Activated naive CD8-positive, alpha-beta T cell (primary cell): ENCODE data around the gene WFDC8.
"Not testable (repeated sequence)": the region's sequence is repeated elsewhere in the genome, so short reads cannot be mapped to it uniquely, and the experiment has no call there.

ENCODE experiments used
- H3K27ac Mint-ChIP-seq: one replicate; pipeline ENCODE4 v1.8.0; 2021; ENCODE audit warnings: mixed read lengths
- H3K27me3 Mint-ChIP-seq: one replicate; pipeline ENCODE4 v1.8.0; 2021; ENCODE audit warnings: mixed read lengths
- H3K36me3 Mint-ChIP-seq: one replicate; pipeline ENCODE4 v1.8.0; 2021; ENCODE audit warnings: mixed read lengths
- H3K4me1 Mint-ChIP-seq: one replicate; pipeline ENCODE4 v1.8.0; 2021; ENCODE audit warnings: low read depth, mixed read lengths
- H3K4me3 Mint-ChIP-seq: one replicate; pipeline ENCODE4 v1.8.0; 2021; ENCODE audit warnings: mild to moderate bottlenecking, mixed read lengths
- H3K9me3 Mint-ChIP-seq: one replicate; pipeline ENCODE4 v1.8.0; 2021; ENCODE audit warnings: low read depth, mixed read lengths

The WFDC8 gene

DNA sequence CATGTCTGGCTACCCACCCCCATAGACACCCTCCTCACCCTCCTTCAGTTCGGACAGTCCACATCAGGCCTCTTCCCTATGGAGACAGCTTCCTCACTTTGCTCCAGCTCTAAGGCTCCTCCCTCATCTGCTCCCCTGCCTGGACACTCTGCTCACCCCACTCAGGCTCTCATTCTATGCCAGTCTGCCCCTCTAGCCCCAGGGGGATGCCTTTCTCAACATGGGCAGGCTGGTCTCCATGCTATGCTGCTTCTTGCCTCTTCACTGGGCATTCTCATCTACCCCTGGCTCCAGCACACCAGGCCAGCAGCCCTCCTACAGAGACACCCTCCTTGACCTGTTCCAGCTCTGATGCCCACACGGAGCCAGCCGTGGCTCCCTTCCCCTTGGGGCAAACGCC lies at the start of gene WFDC8:
WFDC8 (minus strand) TSS at position 101 of the 400 bp plus-strand sequence; CDS start at position 64, 37 bp downstream.
- H3K27ac Mint-ChIP-seq: no peak within 1 kb of the TSS
- H3K36me3 Mint-ChIP-seq: no peaks in the 10 kb centered on the region
- no peak within 1 kb of the TSS for H3K4me3 Mint-ChIP-seq
- H3K9me3 Mint-ChIP-seq: no peaks in the 10 kb centered on the region
- peaks cover 10% of the 10 kb centered on the region for H3K27me3 Mint-ChIP-seq
- no peaks in the 10 kb centered on the region for H3K4me1 Mint-ChIP-seq

DNA sequence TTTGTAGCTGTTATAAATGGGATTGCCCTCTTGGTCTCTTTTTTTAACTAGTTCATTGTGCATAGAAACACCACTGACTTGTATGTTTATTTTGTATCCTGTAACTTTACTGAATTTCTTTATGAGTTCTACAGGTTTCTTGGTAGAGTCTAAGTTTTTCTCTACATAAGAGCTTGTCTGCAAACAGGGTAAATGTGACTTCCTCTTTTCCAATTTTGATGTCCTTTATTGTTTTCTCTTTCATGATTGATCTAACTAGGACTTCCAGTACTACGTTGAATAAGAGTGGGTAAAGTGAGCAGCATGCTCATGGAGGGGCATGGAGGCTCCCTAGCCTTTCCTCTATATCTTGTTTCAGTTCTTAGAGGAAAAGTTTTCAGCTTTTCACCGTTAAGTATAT lies 47.5 kb upstream of the WFDC8 start:
- no peaks in the 10 kb centered on the region for H3K9me3 Mint-ChIP-seq
- H3K27me3 Mint-ChIP-seq: peaks cover 20% of the 10 kb centered on the region
- no peak overlapping the region for H3K27ac Mint-ChIP-seq
- no peaks in the 10 kb centered on the region for H3K4me1 Mint-ChIP-seq
- H3K4me3 Mint-ChIP-seq: no peak overlapping the region
- H3K36me3 Mint-ChIP-seq: no peaks in the 10 kb centered on the region

DNA sequence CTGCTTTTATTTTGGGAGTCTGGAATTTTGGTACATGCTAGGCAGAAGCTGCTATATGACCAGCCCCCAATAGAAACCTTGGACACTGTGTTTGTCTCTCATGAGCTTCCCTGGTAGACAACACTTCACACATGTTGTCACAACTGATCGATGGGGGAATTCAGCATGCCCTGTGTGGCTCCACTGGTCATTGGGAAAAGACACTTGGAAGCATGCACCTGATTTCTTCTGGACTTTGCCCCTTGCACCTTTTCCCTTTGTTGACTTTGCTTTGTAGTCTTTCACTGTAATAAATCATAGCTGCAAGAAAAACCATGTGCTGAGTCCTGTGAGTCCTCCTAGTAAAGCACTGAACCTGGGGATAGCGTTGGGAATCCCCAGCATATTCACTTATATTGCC lies 42.5 kb upstream of the WFDC8 start:
- Mint-ChIP-seq H3K4me1 (no peaks in the 10 kb centered on the region), H3K27me3 (peaks cover 6% of the 10 kb centered on the region), H3K36me3 (no peaks in the 10 kb centered on the region), H3K4me3 (no peak overlapping the region), H3K9me3 (no peaks in the 10 kb centered on the region), H3K27ac (no peak overlapping the region)

DNA sequence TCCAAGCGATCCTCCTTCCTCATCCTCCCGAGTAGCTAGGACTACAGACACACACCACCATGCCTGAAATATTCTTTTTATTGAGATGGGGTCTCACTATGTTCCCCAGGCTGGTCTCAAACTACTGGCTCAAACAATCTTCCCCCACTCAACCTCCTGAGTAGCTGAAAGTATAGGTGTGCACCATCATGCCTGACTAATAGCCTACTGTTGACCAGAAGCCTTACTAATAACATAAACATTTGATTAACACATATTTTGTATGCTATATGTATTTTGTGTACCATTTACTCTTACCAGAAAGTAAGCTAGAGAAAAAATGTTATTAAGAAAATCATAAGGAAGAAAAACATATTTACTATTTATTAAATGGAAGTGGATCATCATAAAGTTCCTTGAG lies 38.5 kb upstream of the WFDC8 start:
- Mint-ChIP-seq H3K27me3 (peaks cover 4% of the 10 kb centered on the region), H3K27ac (no peak overlapping the region), H3K36me3 (no peaks in the 10 kb centered on the region), H3K9me3 (no peaks in the 10 kb centered on the region), H3K4me1 (no peaks in the 10 kb centered on the region), H3K4me3 (no peak overlapping the region)

DNA sequence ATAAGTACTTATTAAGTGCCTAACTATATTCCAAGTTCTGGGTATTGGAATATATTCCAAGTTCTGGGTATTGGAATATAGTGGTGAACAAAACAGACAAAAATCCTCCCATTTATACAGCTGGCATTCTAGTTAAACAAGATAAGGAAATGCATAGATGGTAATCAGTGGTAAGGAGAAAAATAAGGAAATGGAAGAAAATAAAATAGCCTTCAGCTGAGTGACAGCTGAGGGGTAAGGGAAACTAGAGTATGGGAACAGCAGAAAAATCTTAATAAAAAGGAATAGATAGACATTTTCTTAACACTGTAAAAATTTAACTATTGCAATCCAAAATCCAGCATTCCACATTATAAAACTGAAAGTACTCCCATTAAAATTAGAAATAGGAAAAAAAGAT lies 33.2 kb upstream of the WFDC8 start:
- peaks cover 6% of the 10 kb centered on the region for H3K36me3 Mint-ChIP-seq
- H3K27me3 Mint-ChIP-seq: peaks cover 19% of the 10 kb centered on the region
- no peak overlapping the region for H3K27ac Mint-ChIP-seq
- no peak overlapping the region for H3K4me3 Mint-ChIP-seq
- peaks cover 6% of the 10 kb centered on the region for H3K4me1 Mint-ChIP-seq
- H3K9me3 Mint-ChIP-seq: no peaks in the 10 kb centered on the region

DNA sequence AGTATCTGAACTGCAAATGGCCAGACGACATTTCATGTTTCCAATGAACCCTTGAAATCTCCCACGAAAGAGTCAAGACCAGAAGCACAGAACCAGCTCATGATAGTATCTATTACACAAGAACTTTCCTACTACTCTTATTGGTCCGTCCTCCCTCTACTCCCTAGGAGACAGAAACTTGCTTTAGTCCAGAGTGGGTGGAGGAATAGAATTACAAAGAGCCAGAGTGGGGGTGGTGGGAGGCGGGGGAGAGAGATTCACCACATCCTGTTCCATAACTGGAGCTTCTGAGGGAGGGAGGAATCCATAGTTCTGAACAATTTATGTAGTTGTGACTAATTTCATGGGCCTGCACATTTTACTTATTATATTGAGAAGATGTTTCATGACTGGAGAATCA lies 32.0 kb upstream of the WFDC8 start:
- Mint-ChIP-seq H3K4me1 (peaks cover 11% of the 10 kb centered on the region), H3K4me3 (no peak overlapping the region), H3K9me3 (no peaks in the 10 kb centered on the region), H3K27me3 (peaks cover 20% of the 10 kb centered on the region), H3K36me3 (peaks cover 10% of the 10 kb centered on the region), H3K27ac (no peak overlapping the region)

DNA sequence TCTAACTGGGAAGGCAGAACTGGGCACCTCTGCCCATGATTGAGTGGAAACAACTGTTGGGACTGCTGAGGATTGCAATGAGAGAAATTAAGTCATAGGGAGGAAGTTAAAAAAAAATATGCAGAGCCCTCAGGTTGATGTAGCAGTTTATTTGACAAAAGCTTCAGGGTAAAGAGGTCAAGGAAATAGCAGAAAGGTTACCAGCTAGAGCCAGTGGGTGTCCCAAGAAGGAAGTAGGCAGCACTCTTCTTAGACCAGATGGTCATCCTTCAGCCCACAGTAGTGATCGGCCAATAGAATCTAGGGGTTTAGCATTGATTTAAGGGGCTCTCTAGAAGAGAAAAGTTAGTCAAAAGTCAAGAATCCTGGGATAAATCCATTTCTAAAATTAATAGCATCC lies 28.7 kb upstream of the WFDC8 start:
- Mint-ChIP-seq H3K36me3 (peaks cover 13% of the 10 kb centered on the region), H3K27ac (no peak overlapping the region), H3K9me3 (no peaks in the 10 kb centered on the region), H3K4me3 (no peak overlapping the region), H3K4me1 (peaks cover 13% of the 10 kb centered on the region), H3K27me3 (peaks cover 23% of the 10 kb centered on the region)

DNA sequence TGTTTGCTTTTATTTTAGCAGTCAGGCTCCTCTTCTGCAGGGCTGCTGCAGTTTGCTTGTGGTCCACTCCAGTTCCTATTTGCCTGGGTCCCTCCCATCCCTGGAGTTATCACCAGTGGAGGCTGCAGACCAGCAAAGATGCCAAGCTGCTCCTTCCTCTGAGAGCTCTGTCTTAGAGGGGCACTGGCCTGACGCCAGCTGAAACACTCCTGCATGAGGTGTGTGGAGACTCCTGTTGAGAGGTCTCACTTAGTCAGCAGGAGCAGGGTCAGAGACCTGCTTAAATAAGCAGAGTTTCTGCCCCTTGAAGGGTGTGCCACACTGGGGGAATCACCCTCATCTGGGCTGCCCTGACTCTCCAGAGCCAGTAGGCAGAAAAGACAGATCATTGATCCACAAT lies 16.2 kb upstream of the WFDC8 start:
- peaks cover 31% of the 10 kb centered on the region for H3K27me3 Mint-ChIP-seq
- no peaks in the 10 kb centered on the region for H3K4me1 Mint-ChIP-seq
- H3K9me3 Mint-ChIP-seq: no peaks in the 10 kb centered on the region
- H3K36me3 Mint-ChIP-seq: no peaks in the 10 kb centered on the region
- no peak overlapping the region for H3K27ac Mint-ChIP-seq
- H3K4me3 Mint-ChIP-seq: no peak overlapping the region

DNA sequence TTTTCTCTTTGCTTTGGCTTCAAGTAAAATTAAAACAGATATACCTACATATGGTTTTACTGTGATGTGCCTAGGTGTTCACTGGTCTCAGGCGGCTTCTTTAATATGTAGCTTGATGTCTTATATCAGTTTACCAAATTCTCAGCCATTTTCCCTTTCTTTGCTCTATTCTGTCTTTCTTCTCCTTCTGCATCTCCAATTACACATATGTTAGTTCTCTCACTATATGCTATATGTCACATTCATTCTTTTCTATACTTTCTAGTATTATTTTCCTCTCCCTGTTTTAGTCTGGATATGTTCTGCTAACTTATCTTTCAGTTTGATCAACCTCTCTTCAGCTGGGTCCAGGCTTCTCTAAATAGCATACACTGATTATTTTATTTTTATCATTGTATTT lies 14.4 kb upstream of the WFDC8 start:
- no peaks in the 10 kb centered on the region for H3K4me1 Mint-ChIP-seq
- H3K27ac Mint-ChIP-seq: no peak overlapping the region
- H3K4me3 Mint-ChIP-seq: no peak overlapping the region
- no peaks in the 10 kb centered on the region for H3K36me3 Mint-ChIP-seq
- H3K9me3 Mint-ChIP-seq: no peaks in the 10 kb centered on the region
- peaks cover 29% of the 10 kb centered on the region for H3K27me3 Mint-ChIP-seq

DNA sequence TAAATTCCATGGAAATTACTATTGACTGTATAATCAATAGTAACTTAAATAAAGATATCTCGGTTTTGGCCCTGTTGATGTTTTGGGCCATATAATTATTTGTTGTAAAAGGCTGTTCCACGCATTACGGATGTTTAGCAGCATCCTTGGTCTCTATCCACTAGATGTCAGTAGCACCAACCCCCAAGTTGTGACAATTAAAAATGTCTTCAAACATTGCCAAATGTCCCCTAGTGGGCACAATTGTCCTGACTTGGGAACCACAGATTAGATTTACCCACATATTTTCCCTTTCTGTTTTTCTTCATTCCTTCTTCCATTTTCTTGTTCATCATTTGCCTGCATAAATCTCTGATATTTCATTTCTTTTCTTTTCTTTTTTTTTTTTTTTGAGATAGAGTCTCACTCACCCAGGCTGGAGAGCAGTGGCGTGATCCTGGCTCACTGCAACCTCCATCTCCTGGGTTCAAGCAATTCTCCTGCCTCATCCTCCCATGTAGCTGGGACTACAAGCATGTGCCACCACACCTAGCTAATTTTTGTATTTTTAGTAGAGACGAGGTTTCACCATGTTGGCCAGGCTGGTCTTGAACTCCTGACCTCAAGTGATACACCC lies 13.6 kb upstream of the WFDC8 start:
- Mint-ChIP-seq H3K4me3 (no peak overlapping the region), H3K36me3 (no peaks in the 10 kb centered on the region), H3K4me1 (no peaks in the 10 kb centered on the region), H3K27me3 (peaks cover 28% of the 10 kb centered on the region), H3K27ac (no peak overlapping the region), H3K9me3 (no peaks in the 10 kb centered on the region)

DNA sequence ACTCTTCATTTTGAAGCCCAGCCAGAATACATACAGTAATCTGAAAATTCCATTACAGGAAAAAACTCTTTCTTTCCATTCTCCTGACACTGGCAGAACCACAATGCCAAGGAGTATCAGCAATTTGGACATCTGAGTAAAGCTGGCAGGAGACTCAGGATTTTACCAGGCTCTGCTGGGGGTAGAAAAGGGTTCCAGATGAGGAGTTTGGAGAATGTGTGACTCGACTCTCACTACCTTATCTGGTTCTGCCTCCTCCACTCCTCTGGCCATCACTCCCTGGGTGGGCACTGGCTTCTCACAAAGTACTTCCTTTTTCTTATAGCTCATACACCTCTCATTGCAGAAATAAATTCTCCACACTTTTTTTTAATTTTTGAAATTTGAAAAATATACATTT lies 10.6 kb upstream of the WFDC8 start:
- H3K27me3 Mint-ChIP-seq: peaks cover 18% of the 10 kb centered on the region
- H3K9me3 Mint-ChIP-seq: no peaks in the 10 kb centered on the region
- no peak overlapping the region for H3K4me3 Mint-ChIP-seq
- no peaks in the 10 kb centered on the region for H3K36me3 Mint-ChIP-seq
- no peaks in the 10 kb centered on the region for H3K4me1 Mint-ChIP-seq
- no peak overlapping the region for H3K27ac Mint-ChIP-seq

DNA sequence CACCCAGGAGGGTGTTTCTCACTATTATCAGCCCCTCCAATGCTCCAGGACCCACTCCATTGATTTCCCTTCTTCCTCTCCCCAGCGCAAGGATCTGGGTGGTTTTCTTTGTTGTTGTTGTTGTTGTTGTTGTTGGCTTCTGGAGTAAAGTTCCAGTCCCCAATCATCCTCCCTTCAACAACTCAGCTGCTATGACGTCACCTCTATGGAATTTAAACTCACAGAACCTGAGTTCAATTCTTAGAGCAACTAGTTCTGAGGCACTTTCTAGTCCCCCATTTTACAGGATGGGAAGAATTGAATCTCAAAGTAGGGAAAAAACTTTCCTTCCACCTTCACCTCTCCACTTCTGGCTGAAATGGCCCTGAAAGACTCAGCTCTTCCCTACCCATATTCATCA lies 9.7 kb upstream of the WFDC8 start:
- peaks cover 12% of the 10 kb centered on the region for H3K27me3 Mint-ChIP-seq
- H3K36me3 Mint-ChIP-seq: no peaks in the 10 kb centered on the region
- no peak overlapping the region for H3K4me3 Mint-ChIP-seq
- no peaks in the 10 kb centered on the region for H3K9me3 Mint-ChIP-seq
- H3K27ac Mint-ChIP-seq: no peak overlapping the region
- no peaks in the 10 kb centered on the region for H3K4me1 Mint-ChIP-seq

DNA sequence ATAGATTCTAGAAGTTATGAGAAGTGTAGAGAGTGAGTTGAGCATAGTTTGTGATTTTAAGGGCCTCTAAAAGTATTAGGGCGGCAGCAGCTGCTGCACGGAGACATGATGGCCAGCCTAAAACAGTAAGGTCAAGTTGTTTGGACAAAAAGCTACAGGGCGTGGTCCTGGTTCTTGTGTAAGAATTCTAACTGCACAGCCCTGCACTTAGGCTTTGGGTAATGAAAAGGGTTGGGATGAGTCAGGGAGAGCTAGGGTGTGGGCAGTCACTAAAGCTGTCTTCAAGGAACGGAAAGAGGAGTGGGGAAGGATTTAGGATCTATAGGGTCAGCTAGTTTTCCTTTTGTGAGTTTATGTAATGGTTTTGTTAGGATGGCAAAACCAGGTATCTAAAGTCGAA lies 6.9 kb upstream of the WFDC8 start:
- not testable (repeated sequence) for H3K9me3 Mint-ChIP-seq, H3K27me3 Mint-ChIP-seq, H3K4me3 Mint-ChIP-seq, H3K36me3 Mint-ChIP-seq, H3K27ac Mint-ChIP-seq, H3K4me1 Mint-ChIP-seq

DNA sequence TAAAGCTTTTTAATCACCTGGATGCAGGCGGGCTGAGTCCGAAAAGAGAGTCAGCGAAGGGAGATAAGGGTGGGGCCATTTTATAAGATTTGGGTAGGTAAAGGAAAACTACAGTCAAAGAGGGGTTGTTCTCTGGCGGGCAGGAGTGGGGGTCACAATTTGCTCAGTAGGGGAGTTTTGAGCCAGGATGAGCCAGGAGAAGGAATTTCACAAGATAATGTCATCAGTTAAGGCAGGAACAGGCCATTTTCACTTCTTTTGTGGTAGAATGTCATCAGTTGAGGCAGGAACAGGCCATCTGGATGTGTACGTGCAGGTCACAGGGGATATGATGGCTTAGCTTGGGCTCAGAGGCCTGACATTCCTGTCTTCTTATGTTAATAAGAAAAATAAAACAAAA lies 5.2 kb upstream of the WFDC8 start:
- not testable (repeated sequence) for H3K4me1 Mint-ChIP-seq

DNA sequence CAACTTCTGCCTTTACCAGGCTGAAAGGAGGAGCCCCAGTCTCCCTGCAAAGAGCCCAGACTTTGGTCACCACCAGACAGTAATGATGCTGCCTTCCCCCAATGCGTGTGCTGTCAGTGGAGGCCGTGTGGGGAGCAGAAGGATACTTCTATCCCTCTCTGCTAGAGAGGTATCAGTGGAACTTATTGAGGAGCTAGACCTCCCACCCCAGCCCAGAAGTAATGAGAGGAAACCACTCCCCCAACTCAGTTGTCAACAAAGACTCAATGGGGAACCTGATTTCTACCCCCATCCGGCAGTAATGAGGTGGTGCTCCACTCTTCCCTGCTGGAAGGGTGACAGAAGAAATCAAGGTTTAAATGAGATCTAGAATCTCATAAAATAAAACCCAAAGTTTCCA lies 4.4 kb upstream of the WFDC8 start:
- no peaks in the 10 kb centered on the region for H3K36me3 Mint-ChIP-seq
- H3K27ac Mint-ChIP-seq: no peak overlapping the region
- H3K4me3 Mint-ChIP-seq: no peak overlapping the region
- H3K27me3 Mint-ChIP-seq: peaks cover 7% of the 10 kb centered on the region
- H3K4me1 Mint-ChIP-seq: no peaks in the 10 kb centered on the region
- no peaks in the 10 kb centered on the region for H3K9me3 Mint-ChIP-seq

More for the DNA sequence above, 5.2 kb upstream of the WFDC8 start:
- H3K27ac Mint-ChIP-seq, H3K36me3 Mint-ChIP-seq, H3K27me3 Mint-ChIP-seq, H3K4me3 Mint-ChIP-seq, H3K9me3 Mint-ChIP-seq: not testable (repeated sequence)

DNA sequence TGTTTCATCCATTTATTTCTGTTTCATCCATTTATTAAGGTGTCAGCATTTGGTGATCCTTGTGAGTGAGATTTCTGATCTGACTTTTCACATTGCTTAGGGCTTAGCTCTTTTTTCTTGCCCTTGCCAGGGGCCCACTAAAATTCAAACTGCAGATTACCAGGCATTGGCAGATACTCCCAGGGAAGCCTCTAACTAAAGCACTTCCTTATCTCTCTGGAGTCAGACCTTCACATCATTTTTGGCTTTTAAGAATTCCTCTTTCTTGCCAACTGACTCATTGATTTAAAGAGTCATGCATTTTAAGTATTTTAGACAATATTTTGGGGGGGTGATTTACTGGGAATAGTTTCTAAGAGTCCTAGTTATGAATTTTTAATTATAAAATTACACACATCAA lies 2.6 kb upstream of the WFDC8 start:
- no peak overlapping the region for H3K4me3 Mint-ChIP-seq
- H3K9me3 Mint-ChIP-seq: no peaks in the 10 kb centered on the region
- H3K36me3 Mint-ChIP-seq: no peaks in the 10 kb centered on the region
- H3K27me3 Mint-ChIP-seq: peaks cover 7% of the 10 kb centered on the region
- H3K27ac Mint-ChIP-seq: no peak overlapping the region
- H3K4me1 Mint-ChIP-seq: no peaks in the 10 kb centered on the region
